Activated naive CD4-positive, alpha-beta T cell treated with anti-CD3 and anti-CD28 coated beads for 36 hours (primary cell): ENCODE data around the gene TUBG2. TPM values are rescaled to one million over a fixed set of nuclear protein-coding genes. Genes with fewer than 3 reads are reported as not detected.
A peak's percentile ranks its signal among the peaks of the same experiment; 100 is the strongest.
"Not testable (repeated sequence)": the region's sequence is repeated elsewhere in the genome, so short reads cannot be mapped to it uniquely, and the experiment has no call there.

Experiments used
- CTCF ChIA-PET: fragments of 350-600 bp; sonication (Branson Sonifier 250); formaldehyde crosslinking; loops from one replicate; lab custom pipeline; 2021; ENCODE audit warnings: antibody characterized with exemption; lab: Charles Lee
- DNase-seq: peaks from one replicate; pipeline ENCODE4 v3.0.0-alpha.2; 2020
- H3K27ac Mint-ChIP-seq: one replicate; pipeline ENCODE4 v1.8.0; 2021; ENCODE audit warnings: mild to moderate bottlenecking, mixed read lengths
- H3K27me3 Mint-ChIP-seq: one replicate; pipeline ENCODE4 v1.8.0; 2021; ENCODE audit warnings: low read depth, mixed read lengths
- H3K36me3 Mint-ChIP-seq: one replicate; pipeline ENCODE4 v1.8.0; 2021; ENCODE audit warnings: low read depth, mixed read lengths
- H3K4me1 Mint-ChIP-seq: one replicate; pipeline ENCODE4 v1.8.0; 2021; ENCODE audit warnings: low read depth, mixed read lengths
- H3K4me3 Mint-ChIP-seq: one replicate; pipeline ENCODE4 v1.8.0; 2021; ENCODE audit warnings: mild to moderate bottlenecking, moderate library complexity, mixed read lengths
- H3K9me3 Mint-ChIP-seq: one replicate; pipeline ENCODE4 v1.8.0; 2021; ENCODE audit warnings: mixed read lengths
- intact Hi-C: fragments of 100-400 bp; cut with micrococcal nuclease; formaldehyde crosslinking; loops from one replicate; pipeline ENCODE4 v1.15.1; 2023
- total RNA-seq, 2 experiments: library from RNA; stranded (reverse); gene quantifications; one replicate each; pipeline ENCODE4 v1.2.3, GENCODE V29; 2021

Gene TUBG2
- total RNA-seq, 2 experiments from 2014 or later = 9.1 to 9.9 TPM

GRCh38 chr17:42660692-42661345 lies 1.7 kb downstream of the TUBG2 start:
- Mint-ChIP-seq H3K27ac (no peak overlapping the region), H3K4me3 (no peak overlapping the region), H3K27me3 (no peaks in the 10 kb centered on the region), H3K9me3 (peaks cover 3% of the 10 kb centered on the region), H3K4me1 (peaks cover 18% of the 10 kb centered on the region), H3K36me3 (peaks cover 3% of the 10 kb centered on the region)
- intact Hi-C loops = no loop called here
- CTCF ChIA-PET = interaction anchor here (1.0 to 1.6 kb wide), 4 partner anchors 11 to 103 kb away, joined by 3 to 5 read pairs (median 4); no protein-coding TSS in a partner anchor
- no peak for DNase-seq

DNA sequence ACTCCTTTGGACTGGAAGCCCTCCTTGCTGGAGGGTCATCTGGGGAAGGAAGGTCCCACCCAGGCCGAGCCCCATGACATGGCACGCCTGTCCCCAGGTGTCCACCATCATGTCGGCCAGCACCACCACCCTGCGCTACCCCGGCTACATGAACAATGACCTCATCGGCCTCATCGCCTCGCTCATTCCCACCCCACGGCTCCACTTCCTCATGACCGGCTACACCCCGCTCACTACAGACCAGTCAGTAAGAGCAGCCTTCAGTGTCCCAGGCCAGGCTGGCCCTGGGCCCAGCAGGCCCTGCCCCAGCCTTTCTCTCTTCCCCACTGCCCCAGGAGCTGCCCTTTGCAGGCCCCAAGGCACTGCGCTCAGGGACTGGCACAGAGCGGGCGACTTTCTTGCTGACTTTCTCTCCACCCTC lies 6.5 kb downstream of the TUBG2 start:
- no peak overlapping the region for H3K4me3 Mint-ChIP-seq
- H3K4me1 Mint-ChIP-seq = peaks cover 4% of the 10 kb centered on the region
- intact Hi-C loops = no loop called here
- H3K27me3 Mint-ChIP-seq = peaks cover 12% of the 10 kb centered on the region
- no peak for DNase-seq
- peaks cover 7% of the 10 kb centered on the region for H3K36me3 Mint-ChIP-seq
- no peak overlapping the region for H3K27ac Mint-ChIP-seq
- H3K9me3 Mint-ChIP-seq = no peaks in the 10 kb centered on the region
- CTCF ChIA-PET = no interaction called here

GRCh38 chr17:42666126-42666525 lies 7.0 kb downstream of the TUBG2 start:
- DNase-seq, H3K4me1 Mint-ChIP-seq, H3K4me3 Mint-ChIP-seq, CTCF ChIA-PET, H3K9me3 Mint-ChIP-seq, intact Hi-C loops, H3K27ac Mint-ChIP-seq, H3K36me3 Mint-ChIP-seq: not testable (repeated sequence)
- H3K27me3 Mint-ChIP-seq = peaks cover 17% of the 10 kb centered on the region

GRCh38 chr17:42667088-42667951 lies 8.2 kb downstream of the TUBG2 start:
- Mint-ChIP-seq H3K27me3 (peaks cover 27% of the 10 kb centered on the region), H3K4me1 (peaks cover 15% of the 10 kb centered on the region), H3K4me3 (no peak overlapping the region), H3K27ac (no peak overlapping the region), H3K9me3 (no peaks in the 10 kb centered on the region), H3K36me3 (peaks cover 7% of the 10 kb centered on the region)
- CTCF ChIA-PET = interaction anchor here (0.6 kb wide), 1 partner anchor 39 kb away, joined by 9 read pairs; no protein-coding TSS in a partner anchor
- intact Hi-C loops = no loop called here
- no peak for DNase-seq

GRCh38 chr17:42669705-42669976 lies 10.6 kb downstream of the TUBG2 start:
- Mint-ChIP-seq H3K36me3 (peaks cover 7% of the 10 kb centered on the region), H3K27me3 (peaks cover 37% of the 10 kb centered on the region), H3K9me3 (no peaks in the 10 kb centered on the region), H3K4me1 (peaks cover 21% of the 10 kb centered on the region), H3K4me3 (peak overlapping the region; percentile 11), H3K27ac (no peak overlapping the region)
- CTCF ChIA-PET = interaction anchor here (0.6 to 1.9 kb wide), 4 partner anchors 10 to 244 kb away, joined by 3 to 6 read pairs (median 4); partner anchors contain the start of gene PSMC3IP
- intact Hi-C loops = no loop called here
- DNase-seq = no peak

DNA sequence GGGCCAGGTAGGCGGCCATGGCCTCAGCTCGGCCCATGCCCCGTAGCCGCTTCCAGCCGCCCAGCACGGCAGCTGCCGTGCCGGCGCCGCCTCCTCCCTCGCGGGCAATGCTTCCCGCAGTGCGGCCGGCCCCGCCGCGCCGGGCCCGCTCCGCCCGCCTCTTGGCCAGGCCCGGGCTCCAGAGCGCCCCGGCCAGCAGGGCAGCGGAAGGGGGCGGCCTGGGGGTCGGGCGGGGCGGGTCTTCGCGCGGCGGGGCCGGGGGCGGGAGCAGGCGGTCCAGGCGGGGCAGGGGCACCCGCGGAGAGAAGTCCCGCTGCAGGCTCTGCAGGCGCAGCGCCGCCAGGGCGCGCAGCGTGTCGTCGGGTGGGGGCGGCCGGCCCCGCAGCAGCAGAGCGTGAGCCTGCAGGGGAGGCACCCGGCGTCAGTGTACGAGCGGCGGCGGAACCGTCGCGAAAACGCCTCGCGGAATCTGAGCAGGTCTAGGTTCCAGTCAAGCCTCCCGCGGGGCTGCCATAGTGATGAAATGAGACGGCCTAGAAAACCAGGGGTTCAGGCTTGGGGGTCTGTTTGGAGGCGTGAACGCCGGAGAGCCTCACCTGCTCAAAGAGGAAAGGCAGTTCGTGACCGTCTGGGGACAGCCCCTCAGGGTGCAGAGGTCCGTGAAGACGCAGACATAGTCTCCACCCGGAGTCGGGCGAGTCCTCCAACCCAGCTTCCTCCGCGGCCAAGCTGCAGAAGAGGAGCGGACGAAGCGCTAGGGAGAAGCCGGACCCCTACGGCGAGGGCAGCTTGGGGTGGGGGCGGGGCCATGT lies 11.1 kb downstream of the TUBG2 start:
- Mint-ChIP-seq H3K27ac (no peak overlapping the region), H3K9me3 (no peaks in the 10 kb centered on the region), H3K36me3 (peaks cover 7% of the 10 kb centered on the region), H3K27me3 (peaks cover 43% of the 10 kb centered on the region), H3K4me1 (peaks cover 25% of the 10 kb centered on the region), H3K4me3 (peak overlapping the region; percentile 68)
- intact Hi-C loops = loop anchor here (10.0 kb wide), 2 partner anchors 245 to 325 kb away; partner anchors contain the start of gene CAVIN1
- CTCF ChIA-PET = interaction anchor here (0.6 to 1.9 kb wide), 3 partner anchors 9 to 244 kb away, joined by 3 to 6 read pairs (median 6); partner anchors contain the start of gene PSMC3IP
- peak; percentile 58 for DNase-seq

DNA sequence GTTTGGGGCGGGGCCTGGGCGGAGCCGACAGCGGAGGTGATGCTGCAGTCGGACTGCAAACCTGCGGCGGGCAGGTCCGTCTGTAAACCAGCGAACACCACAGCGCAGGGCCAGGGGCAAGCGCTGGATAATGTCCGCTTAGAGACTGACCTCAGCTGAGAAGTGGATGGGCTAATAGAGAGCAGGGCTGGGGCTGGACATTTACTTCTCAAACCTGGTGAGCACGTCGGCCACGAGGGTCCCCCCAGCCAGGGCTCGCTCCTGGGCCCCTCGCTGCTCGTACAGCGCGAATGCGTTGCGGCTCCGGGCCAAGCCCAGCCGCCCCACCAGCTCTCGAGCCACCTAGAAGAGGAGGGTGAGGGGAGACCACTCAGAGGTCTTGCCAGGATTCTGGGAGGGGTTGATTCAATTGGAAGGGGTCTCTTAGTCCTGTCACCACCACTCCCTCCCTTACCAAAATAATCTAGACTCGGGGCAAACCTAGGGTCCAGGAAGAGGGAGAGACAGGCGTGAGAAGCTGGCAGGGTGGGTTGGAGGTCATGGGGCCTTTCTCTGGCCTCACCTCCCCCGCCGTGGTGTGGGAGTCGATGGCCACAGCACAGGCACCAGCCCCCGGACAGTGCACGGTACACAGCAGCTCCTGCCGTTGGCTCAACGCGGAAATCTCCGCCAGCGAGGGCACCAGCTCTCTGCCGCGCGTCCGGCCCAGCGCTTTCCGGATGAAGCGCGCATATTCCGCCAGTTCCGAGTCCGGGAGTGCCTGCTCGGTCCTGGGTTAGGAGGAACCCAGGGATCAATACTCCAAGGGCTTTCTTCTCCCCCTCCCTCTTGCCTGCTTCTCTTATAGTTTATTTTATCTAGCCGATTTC lies 11.9 kb downstream of the TUBG2 start:
- Mint-ChIP-seq H3K4me1 (peaks cover 28% of the 10 kb centered on the region), H3K36me3 (peaks cover 3% of the 10 kb centered on the region), H3K4me3 (peak overlapping the region; percentile 68), H3K27me3 (peaks cover 48% of the 10 kb centered on the region), H3K9me3 (no peaks in the 10 kb centered on the region), H3K27ac (no peak overlapping the region)
- intact Hi-C loops = loop anchor here (10.0 kb wide), 2 partner anchors 246 to 326 kb away; partner anchors contain the start of gene CAVIN1
- CTCF ChIA-PET = interaction anchor here (0.5 to 1.9 kb wide), 5 partner anchors 9 to 231 kb away, joined by 3 to 6 read pairs (median 4); partner anchors contain the start of gene BECN1
- no peak for DNase-seq

DNA sequence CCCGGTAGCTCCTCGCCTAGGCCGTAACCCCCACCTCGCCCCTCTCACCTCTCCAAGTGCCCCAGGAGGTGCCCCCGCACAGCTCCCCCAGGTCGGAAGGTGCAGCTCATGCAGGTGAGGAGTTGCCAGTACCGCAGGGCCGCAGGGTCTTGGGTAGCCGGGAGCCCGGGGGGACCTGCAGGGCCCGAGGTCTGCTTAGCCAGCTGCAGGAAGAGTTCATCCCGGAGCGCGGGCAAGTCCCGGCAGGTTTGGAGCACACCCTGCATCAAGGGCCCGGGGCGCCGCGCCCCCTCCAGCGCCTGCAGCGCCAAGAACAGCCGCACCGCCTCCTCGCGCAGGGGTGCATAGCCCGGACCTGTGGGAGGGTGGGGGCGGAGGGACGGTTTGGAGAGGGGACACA lies 13.0 kb downstream of the TUBG2 start:
- intact Hi-C loops = loop anchor here (10.0 kb wide), 2 partner anchors 247 to 327 kb away; partner anchors contain the start of gene CAVIN1
- CTCF ChIA-PET = interaction anchor here (0.6 to 1.0 kb wide), 5 partner anchors 8 to 152 kb away, joined by 3 to 4 read pairs (median 3); partner anchors contain the start of gene BECN1
- no peaks in the 10 kb centered on the region for H3K36me3 Mint-ChIP-seq
- no peak for DNase-seq
- no peak overlapping the region for H3K27ac Mint-ChIP-seq
- no peaks in the 10 kb centered on the region for H3K9me3 Mint-ChIP-seq
- H3K4me1 Mint-ChIP-seq = peaks cover 33% of the 10 kb centered on the region
- peaks cover 54% of the 10 kb centered on the region for H3K27me3 Mint-ChIP-seq
- H3K4me3 Mint-ChIP-seq = no peak overlapping the region

DNA sequence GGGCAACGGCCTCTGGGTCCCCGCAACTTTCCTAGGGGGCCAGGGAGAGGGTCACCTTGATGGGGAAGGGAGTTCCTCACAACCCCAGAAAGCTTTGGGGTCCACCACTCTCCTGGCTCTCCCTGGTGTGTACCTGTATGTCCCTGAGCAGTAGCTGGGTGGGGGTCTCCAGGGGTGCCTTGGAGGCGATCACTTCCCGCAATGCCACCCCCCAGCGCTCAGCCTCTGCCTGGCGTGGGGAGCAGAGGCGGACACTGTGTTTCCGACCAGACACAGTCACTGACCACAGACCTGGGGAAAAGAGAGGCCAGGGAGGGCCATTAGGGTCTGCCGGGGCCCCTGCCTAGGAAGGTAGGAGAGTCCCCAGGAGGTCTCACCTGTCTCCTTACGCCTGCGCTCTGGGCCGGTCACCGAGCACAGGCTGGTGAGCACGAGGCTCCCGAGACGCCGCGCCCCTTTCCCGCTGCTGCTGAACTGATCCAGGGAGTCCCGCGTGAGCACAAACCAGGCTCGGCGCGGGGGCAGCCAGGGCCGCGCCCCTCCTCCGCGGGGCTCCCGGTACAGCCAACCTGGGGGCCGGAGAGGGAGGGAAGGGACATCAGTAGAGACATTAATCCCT lies 14.3 kb downstream of the TUBG2 start:
- CTCF ChIA-PET = interaction anchor here (0.6 to 1.6 kb wide), 3 partner anchors 12 to 95 kb away, joined by 3 to 5 read pairs (median 4); no protein-coding TSS in a partner anchor
- intact Hi-C loops = loop anchor here (10.0 kb wide), 2 partner anchors 249 to 329 kb away; partner anchors contain the start of gene CAVIN1
- peaks cover 54% of the 10 kb centered on the region for H3K27me3 Mint-ChIP-seq
- DNase-seq = no peak
- H3K4me1 Mint-ChIP-seq = peaks cover 42% of the 10 kb centered on the region
- H3K9me3 Mint-ChIP-seq = no peaks in the 10 kb centered on the region
- no peak overlapping the region for H3K4me3 Mint-ChIP-seq
- no peak overlapping the region for H3K27ac Mint-ChIP-seq
- H3K36me3 Mint-ChIP-seq = no peaks in the 10 kb centered on the region

GRCh38 chr17:42673885-42674754 lies 15.0 kb downstream of the TUBG2 start:
- H3K4me3 Mint-ChIP-seq = no peak overlapping the region
- peaks cover 53% of the 10 kb centered on the region for H3K27me3 Mint-ChIP-seq
- peak; percentile 40 for DNase-seq
- H3K4me1 Mint-ChIP-seq = peaks cover 46% of the 10 kb centered on the region
- CTCF ChIA-PET = interaction anchor here (0.6 to 1.6 kb wide), 5 partner anchors 13 to 74 kb away, joined by 3 to 5 read pairs (median 3); no protein-coding TSS in a partner anchor
- no peaks in the 10 kb centered on the region for H3K9me3 Mint-ChIP-seq
- no peak overlapping the region for H3K27ac Mint-ChIP-seq
- intact Hi-C loops = loop anchor here (10.0 kb wide), 2 partner anchors 249 to 329 kb away; partner anchors contain the start of gene CAVIN1
- H3K36me3 Mint-ChIP-seq = no peaks in the 10 kb centered on the region
